HepG2 (cell line): ENCODE results near the gene PEA15. TPM values are rescaled to one million over a fixed set of nuclear protein-coding genes. Genes with fewer than 3 reads are reported as not detected.

Source experiments
- ATAC-seq: fragments of 200-7000 bp; cut with Tn5 transposase; 3 replicates; pipeline ENCODE4 v1.9.1; 2020; ENCODE audit warnings: mild to moderate bottlenecking, moderate library complexity
- BruUV-seq: library from RNA; stranded (reverse); fragments of 400-500 nt; replicated peaks from 2 replicates; lab custom pipeline; 2021; lab: Mats Ljungman, UMichigan
- CTCF ChIA-PET: fragments of 300-600 bp; formaldehyde crosslinking; extraction: SDS; loops from one replicate; lab custom pipeline; 2021; ENCODE audit warnings: low total read pairs, inconsistent platforms, low intra/inter-chr PET ratio; lab: Yijun Ruan, JAX
- POLR2A ChIA-PET: fragments of 350-600 bp; sonication (Branson Sonifier 250); formaldehyde crosslinking; loops from one replicate; lab custom pipeline; 2020; ENCODE audit warnings: antibody characterized with exemption, inconsistent platforms; lab: Yijun Ruan, JAX
- DNase-seq: peaks from one replicate; pipeline ENCODE4 v3.0.0-alpha.2; 2015; ENCODE audit warnings: low spot score
- FAIRE-seq: peaks from 3 replicates; lab custom pipeline; 2011; peaks lifted over from hg19 to GRCh38; lab: Jason Lieb, UNC
- H2AFZ ChIP-seq: one replicate; pipeline ENCODE4 v1.6.1; 2011; ENCODE audit warnings: low read length, inconsistent platforms
- H3K27ac ChIP-seq: fragments of 300-600 bp; 3 replicates; pipeline ENCODE4 v1.8.0; 2011; ENCODE audit warnings: mixed run types, mild to moderate bottlenecking, mixed read lengths, low read length, inconsistent platforms; ENCODE audit not compliant: insufficient read depth; ENCODE audit errors: extremely low read length
- H3K27me3 ChIP-seq, 2 experiments: fragments of 200-600 bp in 1 of 2; 2 replicates in 1 of 2; 3 replicates in 1 of 2; pipeline versions ENCODE4 v1.6.0 to v1.8.0; 2011; ENCODE audit warnings: low read length in 2 of 2, mild to moderate bottlenecking in 2 of 2, moderate library complexity in 2 of 2, inconsistent platforms in 1 of 2; ENCODE audit not compliant: insufficient read depth in 2 of 2, control insufficient read depth in 1 of 2
- H3K36me3 ChIP-seq, 2 experiments: fragments of 200-600 bp in 1 of 2; replicated peaks in 1 of 2; 2 replicates in 1 of 2; 3 replicates in 1 of 2; pipeline versions ENCODE4 v1.5.1 to v1.8.0; 2011; ENCODE audit warnings: low read length in 2 of 2, inconsistent platforms in 1 of 2; ENCODE audit not compliant: insufficient read depth in 2 of 2, control insufficient read depth in 1 of 2
- H3K4me1 ChIP-seq: 2 replicates; pipeline ENCODE4 v1.5.1; 2012; ENCODE audit warnings: low read length, inconsistent platforms; ENCODE audit not compliant: insufficient read depth
- H3K4me2 ChIP-seq: 2 replicates; pipeline ENCODE4 v1.6.0; 2011; ENCODE audit warnings: low read depth, low read length, inconsistent platforms
- H3K4me3 ChIP-seq, 3 experiments: fragments of 200-600 bp in 1 of 3; sonication (generic), shearing (Covaris generic) in 1 of 3; replicated peaks in 1 of 3; 2 replicates each; pipeline ENCODE4 v1.5.1; 2011 to 2016; ENCODE audit warnings: low read length in 3 of 3, inconsistent platforms in 2 of 3, low read depth in 2 of 3, mild to moderate bottlenecking in 2 of 3, control low read depth in 1 of 3, mixed read lengths in 1 of 3; ENCODE audit not compliant: insufficient read depth in 1 of 3
- H3K79me2 ChIP-seq: one replicate; pipeline ENCODE4 v1.6.1; 2011; ENCODE audit warnings: low read length, inconsistent platforms; ENCODE audit not compliant: insufficient read depth
- H3K9ac ChIP-seq: 2 replicates; pipeline ENCODE4 v1.6.0; 2011; ENCODE audit warnings: mild to moderate bottlenecking, low read depth, low read length, inconsistent platforms; ENCODE audit not compliant: insufficient read depth
- H3K9me3 ChIP-seq: 2 replicates; pipeline ENCODE4 v1.5.1; 2012; ENCODE audit warnings: mild to moderate bottlenecking, low read length
- H4K20me1 ChIP-seq: 2 replicates; pipeline ENCODE4 v1.6.0; 2011; ENCODE audit warnings: inconsistent platforms, mild to moderate bottlenecking, low read length, moderate library complexity; ENCODE audit not compliant: insufficient read depth
- JUN ChIP-seq: sonication (generic); formaldehyde crosslinking; IDR thresholded peaks from 2 replicates; pipeline ENCODE4 v1.4.0; 2020; ENCODE audit warnings: mild to moderate bottlenecking, missing genetic modification reagents
- ONECUT2 ChIP-seq: sonication (generic); formaldehyde crosslinking; IDR thresholded peaks from 2 replicates; pipeline ENCODE4 v1.4.0; 2020; ENCODE audit warnings: missing genetic modification reagents
- ZBTB25 ChIP-seq: IDR thresholded peaks from 2 replicates; pipeline ENCODE4 v1.6.1; 2018; ENCODE audit warnings: missing genetic modification reagents
- ZBTB43 ChIP-seq: sonication (generic); formaldehyde crosslinking; conservative IDR thresholded peaks from 2 replicates; pipeline ENCODE4 v1.4.0; 2020; ENCODE audit warnings: missing genetic modification reagents
- ZNF274 ChIP-seq: sonication (generic); formaldehyde crosslinking; IDR thresholded peaks from 2 replicates; pipeline ENCODE4 v1.5.1; 2020; ENCODE audit warnings: mild to moderate bottlenecking, missing genetic modification reagents
- ZNF33B ChIP-seq: sonication (generic); formaldehyde crosslinking; IDR thresholded peaks from 2 replicates; pipeline ENCODE4 v1.5.1; 2020; ENCODE audit warnings: mild to moderate bottlenecking, missing genetic modification reagents
- ZNF343 ChIP-seq: sonication (generic); formaldehyde crosslinking; IDR thresholded peaks from 2 replicates; pipeline ENCODE4 v1.4.0; 2020; ENCODE audit warnings: mild to moderate bottlenecking, missing genetic modification reagents
- ZNF382 ChIP-seq: sonication (generic); formaldehyde crosslinking; IDR thresholded peaks from 2 replicates; pipeline ENCODE4 v1.5.0; 2020; ENCODE audit warnings: missing genetic modification reagents, mild to moderate bottlenecking, borderline replicate concordance
- ZNF557 ChIP-seq: sonication (generic); formaldehyde crosslinking; IDR thresholded peaks from 2 replicates; pipeline ENCODE4 v1.4.0; 2020; ENCODE audit warnings: missing genetic modification reagents
- ZNF776 ChIP-seq: sonication (generic); formaldehyde crosslinking; IDR thresholded peaks from 2 replicates; pipeline ENCODE4 v1.4.0; 2020; ENCODE audit warnings: mild to moderate bottlenecking, missing genetic modification reagents
- WGBS: methylation state at CpG from one replicate; pipeline ENCODE4 v1.1.6; 2017; ENCODE audit warnings: low lambda C conversion rate; 5-methylcytosine and 5-hydroxymethylcytosine counted together
- in situ Hi-C: cut with HindIII; loops from 2 replicates; pipeline ENCODE4 v1.10.0; 2017; ENCODE audit warnings: low pct_unique_long_range_greater_than_20kb; ENCODE audit not compliant: extremely low pct_ligation_motif_present
- intact Hi-C: fragments of 100-400 bp; cut with micrococcal nuclease; formaldehyde crosslinking; loops from one replicate; pipeline ENCODE4 v1.10.0; 2022; ENCODE audit not compliant: unreplicated experiment
- polyA plus RNA-seq, 8 experiments: library from polyadenylated mRNA; depleted of rRNA in 3 of 8; stranded (reverse) in 7 of 8; unstranded in 1 of 8; fragments of >200 nt; fragmentation: Illumina TruSeq in 4 of 8; extraction: Trizol in 4 of 8; gene quantifications; 2 replicates each; pipeline versions ENCODE4 v1.2.1 to v1.2.3, GENCODE V29; 2011 to 2016; ENCODE audit warnings: low read depth in 4 of 8, missing spikeins in 1 of 8, mixed read lengths in 1 of 8; ENCODE audit not compliant: insufficient read depth in 1 of 8
- total RNA-seq, 5 experiments: library from RNA; depleted of rRNA; stranded (reverse); fragments of >200 nt; fragmentation: Illumina TruSeq; extraction: Trizol; gene quantifications; 2 replicates each; pipeline ENCODE4 v1.2.3, GENCODE V29; 2016; ENCODE audit warnings: low read depth in 1 of 5
- TF ChIP-seq, protein P1 (sequence below): sonication (generic); formaldehyde crosslinking; IDR thresholded peaks from 2 replicates; pipeline ENCODE4 v1.8.0; 2022; ENCODE audit warnings: mild to moderate bottlenecking, missing genetic modification reagents, moderate library complexity
- TF ChIP-seq, protein P2 (sequence below): sonication (generic); formaldehyde crosslinking; IDR thresholded peaks from 2 replicates; pipeline ENCODE4 v1.4.0; 2020; ENCODE audit warnings: mild to moderate bottlenecking, low read depth, missing genetic modification reagents
- TF ChIP-seq, protein P3 (sequence below): sonication (generic); formaldehyde crosslinking; IDR thresholded peaks from 2 replicates; pipeline ENCODE4 v1.4.0; 2020; ENCODE audit warnings: missing genetic modification reagents

PEA15 gene
- total and polyA plus RNA-seq, 2 of the 13 experiments (the other 11 are each of a cell fraction or from before 2014, with no cell fraction given), result 12.1 to 35.2 TPM

GRCh38 chr1:160251687-160252526, 46.7 kb downstream of the PEA15 start:
- ATAC-seq, result peak; percentile 98
- peak; percentile 81 for DNase-seq
- Histone ChIP-seq H3K9me3 (no peaks in the 10 kb centered on the region), H2AFZ (no peak overlapping the region), H3K79me2 (peaks cover 28% of the 10 kb centered on the region), H3K4me3 (no peak overlapping the region), H3K27ac (peak overlapping the region; percentile 22), H4K20me1 (peaks cover 14% of the 10 kb centered on the region; the same call in 1 of the 2 replicates), H3K36me3 (no peaks in the 10 kb centered on the region; a peak in 2 of 5 replicates), H3K4me1 (peaks cover 23% of the 10 kb centered on the region), H3K27me3 (no peaks in the 10 kb centered on the region), H3K9ac (no peak overlapping the region), H3K4me2 (no peak overlapping the region)
- ChIA-PET POLR2A (interaction anchor here (0.9 to 3.4 kb wide), 5 partner anchors 9 to 153 kb away, joined by 3 to 42 read pairs (median 5); partner anchors contain the start of genes DCAF8 and IGSF8), CTCF (interaction anchor here (1.5 to 1.8 kb wide), 2 partner anchors 59 to 151 kb away, joined by 12 to 13 read pairs; no protein-coding TSS in a partner anchor)
- intact Hi-C loops (loop anchor here (1.0 to 5.0 kb wide), 5 partner anchors 35 to 151 kb away; no protein-coding TSS in a partner anchor), in situ Hi-C loops (loop anchor here (5.0 kb wide), 1 partner anchor 60 kb away; the partner anchor contains the start of gene CASQ1)
- no TSS peak for BruUV-seq
- 79% methylated on average over 5 of the region's 5 CpGs for WGBS
- peak; percentile 43 for FAIRE-seq
- TF ChIP-seq, protein P1, sequence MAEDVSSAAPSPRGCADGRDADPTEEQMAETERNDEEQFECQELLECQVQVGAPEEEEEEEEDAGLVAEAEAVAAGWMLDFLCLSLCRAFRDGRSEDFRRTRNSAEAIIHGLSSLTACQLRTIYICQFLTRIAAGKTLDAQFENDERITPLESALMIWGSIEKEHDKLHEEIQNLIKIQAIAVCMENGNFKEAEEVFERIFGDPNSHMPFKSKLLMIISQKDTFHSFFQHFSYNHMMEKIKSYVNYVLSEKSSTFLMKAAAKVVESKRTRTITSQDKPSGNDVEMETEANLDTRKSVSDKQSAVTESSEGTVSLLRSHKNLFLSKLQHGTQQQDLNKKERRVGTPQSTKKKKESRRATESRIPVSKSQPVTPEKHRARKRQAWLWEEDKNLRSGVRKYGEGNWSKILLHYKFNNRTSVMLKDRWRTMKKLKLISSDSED (CRISPR knock-in tag), result no peak
- TF ChIP-seq, protein P2, sequence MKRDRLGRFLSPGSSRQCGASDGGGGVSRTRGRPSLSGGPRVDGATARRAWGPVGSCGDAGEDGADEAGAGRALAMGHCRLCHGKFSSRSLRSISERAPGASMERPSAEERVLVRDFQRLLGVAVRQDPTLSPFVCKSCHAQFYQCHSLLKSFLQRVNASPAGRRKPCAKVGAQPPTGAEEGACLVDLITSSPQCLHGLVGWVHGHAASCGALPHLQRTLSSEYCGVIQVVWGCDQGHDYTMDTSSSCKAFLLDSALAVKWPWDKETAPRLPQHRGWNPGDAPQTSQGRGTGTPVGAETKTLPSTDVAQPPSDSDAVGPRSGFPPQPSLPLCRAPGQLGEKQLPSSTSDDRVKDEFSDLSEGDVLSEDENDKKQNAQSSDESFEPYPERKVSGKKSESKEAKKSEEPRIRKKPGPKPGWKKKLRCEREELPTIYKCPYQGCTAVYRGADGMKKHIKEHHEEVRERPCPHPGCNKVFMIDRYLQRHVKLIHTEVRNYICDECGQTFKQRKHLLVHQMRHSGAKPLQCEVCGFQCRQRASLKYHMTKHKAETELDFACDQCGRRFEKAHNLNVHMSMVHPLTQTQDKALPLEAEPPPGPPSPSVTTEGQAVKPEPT (CRISPR knock-in tag), result no peak
- TF ChIP-seq ZNF274 (CRISPR knock-in tag), result no peak
- no peak for TF ChIP-seq ZNF343 (CRISPR knock-in tag)
- TF ChIP-seq ZNF33B, result no peak
- TF ChIP-seq, protein P3, sequence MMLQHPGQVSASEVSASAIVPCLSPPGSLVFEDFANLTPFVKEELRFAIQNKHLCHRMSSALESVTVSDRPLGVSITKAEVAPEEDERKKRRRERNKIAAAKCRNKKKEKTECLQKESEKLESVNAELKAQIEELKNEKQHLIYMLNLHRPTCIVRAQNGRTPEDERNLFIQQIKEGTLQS (CRISPR knock-in tag), result no peak
- TF ChIP-seq ZBTB25 (CRISPR knock-in tag), result 0 out of 2 replicates have a peak, but pooled peaks have one; percentile 30
- no peak for TF ChIP-seq ZNF776 (CRISPR knock-in tag)
- no peak for TF ChIP-seq JUN (CRISPR knock-in tag)
- no peak for TF ChIP-seq ONECUT2 (CRISPR knock-in tag)
- no peak for TF ChIP-seq ZNF382 (CRISPR knock-in tag)
- TF ChIP-seq ZBTB43 (CRISPR knock-in tag), result no peak
- no peak for TF ChIP-seq ZNF557 (CRISPR knock-in tag)
